Uterus (tissue), 2 donors: ENCODE results near the gene PIK3C2G.

Experiments
- POLR2A ChIP-seq, 2 donors: fragments of 450-650 bp; IDR thresholded peaks; one replicate each; pipeline ENCODE4 v1.6.1; 2016; ENCODE audit warnings: antibody characterized with exemption in 2 of 2, mild to moderate bottlenecking in 1 of 2, moderate library complexity in 1 of 2
- TF ChIP-seq, protein P1 (sequence below), 4 experiments: fragments of 200-600 bp in 2 of 4; fragments of 450-650 bp in 2 of 4; sonication (generic) in 2 of 4; IDR thresholded peaks; one replicate each; pipeline ENCODE4 v1.5.1; 2016 to 2019; ENCODE audit warnings: antibody characterized with exemption in 4 of 4, mild to moderate bottlenecking in 2 of 4, moderate library complexity in 1 of 4

DNA sequence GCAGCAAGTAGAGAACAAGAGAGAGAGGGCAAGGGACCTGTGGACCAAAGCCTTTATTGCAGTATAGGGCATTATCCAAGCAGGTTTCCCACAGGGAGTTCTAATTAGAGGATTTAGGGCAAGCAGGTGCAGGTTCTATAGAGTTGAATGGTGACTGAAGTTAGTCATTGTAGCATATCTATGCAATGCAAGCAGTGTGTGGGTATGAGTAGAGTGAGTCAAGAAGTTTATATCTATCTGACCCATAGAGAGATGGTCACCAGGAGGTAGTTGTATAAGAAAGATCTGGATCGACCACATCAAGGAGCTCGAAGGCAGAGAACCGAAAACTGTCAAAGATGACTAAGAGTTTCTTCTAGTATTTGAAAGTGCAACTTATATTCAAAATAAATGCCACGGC lies 309.2 kb downstream of the PIK3C2G start:
- TF ChIP-seq, protein P1, sequence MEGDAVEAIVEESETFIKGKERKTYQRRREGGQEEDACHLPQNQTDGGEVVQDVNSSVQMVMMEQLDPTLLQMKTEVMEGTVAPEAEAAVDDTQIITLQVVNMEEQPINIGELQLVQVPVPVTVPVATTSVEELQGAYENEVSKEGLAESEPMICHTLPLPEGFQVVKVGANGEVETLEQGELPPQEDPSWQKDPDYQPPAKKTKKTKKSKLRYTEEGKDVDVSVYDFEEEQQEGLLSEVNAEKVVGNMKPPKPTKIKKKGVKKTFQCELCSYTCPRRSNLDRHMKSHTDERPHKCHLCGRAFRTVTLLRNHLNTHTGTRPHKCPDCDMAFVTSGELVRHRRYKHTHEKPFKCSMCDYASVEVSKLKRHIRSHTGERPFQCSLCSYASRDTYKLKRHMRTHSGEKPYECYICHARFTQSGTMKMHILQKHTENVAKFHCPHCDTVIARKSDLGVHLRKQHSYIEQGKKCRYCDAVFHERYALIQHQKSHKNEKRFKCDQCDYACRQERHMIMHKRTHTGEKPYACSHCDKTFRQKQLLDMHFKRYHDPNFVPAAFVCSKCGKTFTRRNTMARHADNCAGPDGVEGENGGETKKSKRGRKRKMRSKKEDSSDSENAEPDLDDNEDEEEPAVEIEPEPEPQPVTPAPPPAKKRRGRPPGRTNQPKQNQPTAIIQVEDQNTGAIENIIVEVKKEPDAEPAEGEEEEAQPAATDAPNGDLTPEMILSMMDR (IDR thresholded peaks at IDR 0.05): no peak
- TF ChIP-seq POLR2A (IDR thresholded peaks at IDR 0.05): no peak
